Measurements from ENCODE around the gene KIF17. TPM values are rescaled to one million over a fixed set of nuclear protein-coding genes. Genes with fewer than 3 reads are reported as not detected.

The KIF17 gene
- total RNA-seq, 3 donors from 2014 or later (not counting 1 experiment from before 2014, with no cell fraction given) = not detected

- Mint-ChIP-seq H3K4me3 (no peak overlapping the region), H3K27me3 (ENCODE audit: low read depth in 2 of 2) (peaks cover 25 to 30% of the 10 kb centered on the region in 2 donors), H3K4me1 (peaks cover 0 to 17% of the 10 kb centered on the region in 2 donors), H3K36me3 (no peaks in the 10 kb centered on the region), H3K27ac (no peak overlapping the region), H3K9me3 (no peaks in the 10 kb centered on the region)
- DNase-seq (no peak), ATAC-seq (no peak)
- Histone ChIP-seq H3K36me3 (ENCODE audit: control insufficient read depth, insufficient read depth, low read length) (no peaks in the 10 kb centered on the region), H3K4me3 (ENCODE audit: low read length) (no peak overlapping the region), H3K9me3 (ENCODE audit: control insufficient read depth, insufficient read depth, low read length) (no peaks in the 10 kb centered on the region), H3K27ac (ENCODE audit: low read length) (no peak overlapping the region), H3K27me3 (ENCODE audit: control insufficient read depth, insufficient read depth, low read length) (peaks cover 11% of the 10 kb centered on the region), H3K4me1 (ENCODE audit: control insufficient read depth, insufficient read depth, low read length) (peaks cover 8% of the 10 kb centered on the region)
- 92% methylated on average over 16 of the region's 17 CpGs for WGBS (ENCODE audit: insufficient coverage)
- no peak for TF ChIP-seq CTCF (IDR thresholded peaks at IDR 0.05)
- intact Hi-C loops (cut with micrococcal nuclease) = no loop called here
Observed at GRCh38 chr1:20726932-20727745, 9.3 kb upstream of the KIF17 start.

GRCh38 chr1:20726118-20726911, 8.5 kb upstream of the KIF17 start:
- 90% methylated on average over 25 of the region's 25 CpGs for WGBS (ENCODE audit: insufficient coverage)
- ATAC-seq = no peak

GRCh38 chr1:20725189-20726117, 7.6 kb upstream of the KIF17 start:
- Mint-ChIP-seq H3K27ac (no peak overlapping the region), H3K4me3 (no peak overlapping the region), H3K9me3 (no peaks in the 10 kb centered on the region), H3K4me1 (peaks cover 0 to 12% of the 10 kb centered on the region in 2 donors), H3K36me3 (no peaks in the 10 kb centered on the region), H3K27me3 (ENCODE audit: low read depth in 2 of 2) (peaks cover 24 to 25% of the 10 kb centered on the region in 2 donors)
- no peak for TF ChIP-seq CTCF (IDR thresholded peaks at IDR 0.05)
- Histone ChIP-seq H3K9me3 (ENCODE audit: control insufficient read depth, insufficient read depth, low read length) (no peaks in the 10 kb centered on the region), H3K4me1 (ENCODE audit: control insufficient read depth, insufficient read depth, low read length) (no peaks in the 10 kb centered on the region), H3K4me3 (ENCODE audit: low read length) (no peak overlapping the region), H3K27ac (ENCODE audit: low read length) (no peak overlapping the region), H3K27me3 (ENCODE audit: control insufficient read depth, insufficient read depth, low read length) (peaks cover 2% of the 10 kb centered on the region), H3K36me3 (ENCODE audit: control insufficient read depth, insufficient read depth, low read length) (no peaks in the 10 kb centered on the region)
- 84% methylated on average over 29 of the region's 29 CpGs for WGBS (ENCODE audit: insufficient coverage)
- no peak for ATAC-seq
- DNase-seq = no peak
- intact Hi-C loops (cut with micrococcal nuclease) = no loop called here

More at GRCh38 chr1:20726118-20726911, 8.5 kb upstream of the KIF17 start:
- H3K9me3 Mint-ChIP-seq = no peaks in the 10 kb centered on the region
- Histone ChIP-seq H3K27ac (ENCODE audit: low read length) (no peak overlapping the region), H3K36me3 (ENCODE audit: control insufficient read depth, insufficient read depth, low read length) (no peaks in the 10 kb centered on the region), H3K4me1 (ENCODE audit: control insufficient read depth, insufficient read depth, low read length) (peaks cover 5% of the 10 kb centered on the region), H3K4me3 (ENCODE audit: low read length) (no peak overlapping the region), H3K9me3 (ENCODE audit: control insufficient read depth, insufficient read depth, low read length) (no peaks in the 10 kb centered on the region), H3K27me3 (ENCODE audit: control insufficient read depth, insufficient read depth, low read length) (peaks cover 9% of the 10 kb centered on the region)
- no peak overlapping the region for H3K27ac Mint-ChIP-seq
- H3K4me3 Mint-ChIP-seq = no peak overlapping the region
- no peak for DNase-seq
- no peaks in the 10 kb centered on the region for H3K36me3 Mint-ChIP-seq
- intact Hi-C loops (cut with micrococcal nuclease) = no loop called here
- peaks cover 0 to 14% of the 10 kb centered on the region in 2 donors for H3K4me1 Mint-ChIP-seq
- no peak for TF ChIP-seq CTCF (IDR thresholded peaks at IDR 0.05)
- H3K27me3 Mint-ChIP-seq (ENCODE audit: low read depth in 2 of 2) = peaks cover 25 to 28% of the 10 kb centered on the region in 2 donors

Measured in natural killer cell (primary cell).